GM19463 (cell line): ENCODE measurements around the gene RXRA.

Experiments used
- ATAC-seq: cut with Tn5 transposase; IDR thresholded peaks from one replicate; pipeline ENCODE4 v1.9.1; 2021; ENCODE audit warnings: mild to moderate bottlenecking, moderate library complexity; ENCODE audit not compliant: unreplicated experiment

Gene RXRA

GRCh38 chr9:134429007-134429406 is 102.8 kb downstream of the RXRA start:
- no peak for ATAC-seq

- no peak for ATAC-seq
Observed at GRCh38 chr9:134429481-134429880, 103.2 kb downstream of the RXRA start.

- ATAC-seq: no peak
Observed at GRCh38 chr9:134431095-134431494, 104.8 kb downstream of the RXRA start.

- ATAC-seq: no peak
Observed at GRCh38 chr9:134431626-134432025, 105.4 kb downstream of the RXRA start.

GRCh38 chr9:134432471-134432870 is 106.2 kb downstream of the RXRA start:
- no peak for ATAC-seq

- no peak for ATAC-seq
Observed at GRCh38 chr9:134433101-134433500, 106.8 kb downstream of the RXRA start.

- ATAC-seq: no peak
Observed at GRCh38 chr9:134433909-134434882, 107.9 kb downstream of the RXRA start.

GRCh38 chr9:134434894-134435506 is 108.7 kb downstream of the RXRA start:
- no peak for ATAC-seq

- no peak for ATAC-seq
Observed at GRCh38 chr9:134435550-134436378, 109.5 kb downstream of the RXRA start.

- no peak for ATAC-seq
Observed at GRCh38 chr9:134436379-134436762, 110.1 kb downstream of the RXRA start.

GRCh38 chr9:134436911-134437310 is 110.7 kb downstream of the RXRA start:
- ATAC-seq: no peak

- ATAC-seq: no peak
Observed at GRCh38 chr9:134437403-134438194, 111.3 kb downstream of the RXRA start.

GRCh38 chr9:134438195-134438788 is 112.0 kb downstream of the RXRA start:
- no peak for ATAC-seq

GRCh38 chr9:134439368-134439784 is 113.1 kb downstream of the RXRA start:
- no peak for ATAC-seq

GRCh38 chr9:134440636-134441226 is 114.5 kb downstream of the RXRA start:
- no peak for ATAC-seq

- no peak for ATAC-seq
Observed at GRCh38 chr9:134441227-134442084, 115.2 kb downstream of the RXRA start.

- ATAC-seq: no peak
Observed at GRCh38 chr9:134442085-134442474, 115.8 kb downstream of the RXRA start.

- no peak for ATAC-seq
Observed at GRCh38 chr9:134442486-134443173, 116.4 kb downstream of the RXRA start.
